Neutrophil (primary cell): ENCODE measurements around the gene WDR72.

Source experiments
- H3K27ac ChIP-seq: fragments of 200-600 bp; sonication (generic); 2 replicates; pipeline ENCODE4 v1.5.1; 2016; ENCODE audit warnings: mild to moderate bottlenecking, moderate library complexity
- H3K27me3 ChIP-seq: fragments of 200-600 bp; sonication (generic); 2 replicates; pipeline ENCODE4 v1.6.0; 2016; ENCODE audit warnings: mild to moderate bottlenecking
- H3K36me3 ChIP-seq: fragments of 200-600 bp; sonication (generic); 2 replicates; pipeline ENCODE4 v1.5.1; 2017
- H3K4me1 ChIP-seq, 2 experiments: fragments of 200-600 bp in 1 of 2; sonication (generic) in 1 of 2; 1 replicate in 1 of 2; 2 replicates in 1 of 2; pipeline versions ENCODE4 v1.5.1 to v1.6.1; 2013 to 2016; ENCODE audit warnings: low read depth in 1 of 2, low read length in 1 of 2, mild to moderate bottlenecking in 1 of 2, moderate library complexity in 1 of 2; ENCODE audit not compliant: control insufficient read depth in 1 of 2, insufficient read depth in 1 of 2
- H3K4me3 ChIP-seq, 2 experiments: fragments of 200-600 bp in 1 of 2; sonication (generic) in 1 of 2; 1 replicate in 1 of 2; 2 replicates in 1 of 2; pipeline ENCODE4 v1.5.1; 2013 to 2016; ENCODE audit warnings: low read depth in 1 of 2, low read length in 1 of 2, mild to moderate bottlenecking in 1 of 2, moderate library complexity in 1 of 2
- H3K9me3 ChIP-seq: fragments of 200-600 bp; sonication (generic); 2 replicates; pipeline ENCODE4 v1.5.1; 2016
- CTCF ChIP-seq: fragments of 200-600 bp; sonication (generic); IDR thresholded peaks from 2 replicates; pipeline ENCODE4 v1.5.1; 2016; ENCODE audit warnings: antibody characterized with exemption

WDR72 gene

DNA sequence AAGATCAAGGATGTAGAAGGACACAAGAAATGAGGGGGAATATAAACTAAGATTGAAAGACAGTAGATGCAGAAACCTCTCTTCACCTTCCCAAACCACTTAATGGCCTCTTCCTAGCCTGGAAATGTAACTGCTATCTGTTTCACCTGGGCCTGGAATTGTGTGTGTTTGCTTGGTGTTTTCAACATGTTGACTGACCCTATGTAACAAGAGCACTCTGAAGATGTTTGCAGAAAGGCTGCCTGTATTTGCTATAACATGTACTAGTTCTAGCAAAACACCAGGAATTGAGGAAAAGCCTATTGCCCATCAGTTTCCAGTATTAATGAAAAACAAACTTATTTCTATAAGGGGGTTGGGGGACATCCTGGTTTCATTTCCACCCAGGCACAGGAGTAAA lies 248.3 kb downstream of the WDR72 start:
- no peak for TF ChIP-seq CTCF
- Histone ChIP-seq H3K4me3 (no peak overlapping the region), H3K4me1 (no peaks in the 10 kb centered on the region), H3K27me3 (no peaks in the 10 kb centered on the region), H3K9me3 (no peaks in the 10 kb centered on the region), H3K27ac (no peak overlapping the region), H3K36me3 (no peaks in the 10 kb centered on the region)

GRCh38 chr15:53506370-53506769 lies 253.1 kb downstream of the WDR72 start:
- no peaks in the 10 kb centered on the region for H3K9me3 ChIP-seq
- TF ChIP-seq CTCF: no peak
- H3K27ac ChIP-seq: no peak overlapping the region
- H3K4me3 ChIP-seq: no peak overlapping the region
- H3K4me1 ChIP-seq: no peaks in the 10 kb centered on the region
- H3K27me3 ChIP-seq: no peaks in the 10 kb centered on the region
- H3K36me3 ChIP-seq: no peaks in the 10 kb centered on the region

- no peak overlapping the region for H3K4me3 ChIP-seq
- H3K4me1 ChIP-seq: no peaks in the 10 kb centered on the region
- no peaks in the 10 kb centered on the region for H3K27me3 ChIP-seq
- no peaks in the 10 kb centered on the region for H3K9me3 ChIP-seq
- H3K36me3 ChIP-seq: no peaks in the 10 kb centered on the region
- H3K27ac ChIP-seq: no peak overlapping the region
- TF ChIP-seq CTCF: no peak
These were observed 260.5 kb downstream of the WDR72 start for GRCh38 chr15:53498996-53499395.

DNA sequence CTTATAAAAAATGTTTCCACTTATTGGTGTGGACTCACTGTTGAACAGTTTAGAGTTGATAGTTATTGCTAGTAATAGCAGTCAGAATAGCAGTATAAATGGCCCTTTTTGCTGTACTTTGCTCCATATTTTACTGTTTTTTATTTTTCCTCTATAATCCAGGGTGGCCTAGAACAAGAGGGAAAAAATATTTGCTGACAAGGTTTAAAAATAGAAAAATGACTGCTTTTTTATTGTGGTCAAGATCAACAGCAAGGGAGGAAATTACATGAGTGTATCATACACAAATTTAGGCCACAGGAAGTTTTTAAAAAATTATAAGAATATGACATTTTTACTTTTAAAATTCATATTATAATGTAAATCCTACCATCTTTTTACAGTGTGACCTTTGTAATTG lies 269.1 kb downstream of the WDR72 start:
- no peaks in the 10 kb centered on the region for H3K9me3 ChIP-seq
- no peaks in the 10 kb centered on the region for H3K36me3 ChIP-seq
- no peaks in the 10 kb centered on the region for H3K4me1 ChIP-seq
- H3K27ac ChIP-seq: no peak overlapping the region
- TF ChIP-seq CTCF: no peak
- no peaks in the 10 kb centered on the region for H3K27me3 ChIP-seq
- no peak overlapping the region for H3K4me3 ChIP-seq

GRCh38 chr15:53482055-53482454 lies 277.4 kb downstream of the WDR72 start:
- Histone ChIP-seq H3K36me3 (no peaks in the 10 kb centered on the region), H3K4me1 (no peaks in the 10 kb centered on the region), H3K27ac (no peak overlapping the region), H3K4me3 (no peak overlapping the region), H3K9me3 (no peaks in the 10 kb centered on the region), H3K27me3 (no peaks in the 10 kb centered on the region)
- no peak for TF ChIP-seq CTCF
